ENCODE measurements around the gene ALKBH8.

ALKBH8 gene

GRCh38 chr11:107565219-107565937 is at the start of gene ALKBH8:
TSS of gene ALKBH8 (minus strand) at chr11:107565735. CDS start at chr11:107560893, 4,842 bp downstream.
- DNase-seq: peak; percentile 70
- in situ Hi-C loops (cut with HindIII; ENCODE audit: low pct_ligation_motif_present, low pct_unique_long_range_greater_than_20kb, low sequenced_read_pairs): no loop called here

- no peak for DNase-seq
- in situ Hi-C loops (cut with HindIII; ENCODE audit: low pct_ligation_motif_present, low pct_unique_long_range_greater_than_20kb, low sequenced_read_pairs): no loop called here
These were observed 46.9 kb upstream of the ALKBH8 start for GRCh38 chr11:107612445-107612844.

- DNase-seq: no peak
- in situ Hi-C loops (cut with HindIII; ENCODE audit: low pct_ligation_motif_present, low pct_unique_long_range_greater_than_20kb, low sequenced_read_pairs): no loop called here
These were observed 44.1 kb upstream of the ALKBH8 start for GRCh38 chr11:107609400-107610218.

- in situ Hi-C loops (cut with HindIII; ENCODE audit: low pct_ligation_motif_present, low pct_unique_long_range_greater_than_20kb, low sequenced_read_pairs): no loop called here
- DNase-seq: no peak
These were observed 43.3 kb upstream of the ALKBH8 start for GRCh38 chr11:107608809-107609208.

- in situ Hi-C loops (cut with HindIII; ENCODE audit: low pct_ligation_motif_present, low pct_unique_long_range_greater_than_20kb, low sequenced_read_pairs): no loop called here
- DNase-seq: peak; percentile 5
These were observed 40.6 kb upstream of the ALKBH8 start for GRCh38 chr11:107606141-107606540.

- in situ Hi-C loops (cut with HindIII; ENCODE audit: low pct_ligation_motif_present, low pct_unique_long_range_greater_than_20kb, low sequenced_read_pairs): no loop called here
- DNase-seq: no peak
These were observed 39.8 kb upstream of the ALKBH8 start for GRCh38 chr11:107605061-107606006.

GRCh38 chr11:107598225-107599139 is 32.9 kb upstream of the ALKBH8 start:
- in situ Hi-C loops (cut with HindIII; ENCODE audit: low pct_ligation_motif_present, low pct_unique_long_range_greater_than_20kb, low sequenced_read_pairs): no loop called here
- DNase-seq: peak; percentile 32

GRCh38 chr11:107594736-107595135 is 29.2 kb upstream of the ALKBH8 start:
- DNase-seq: no peak
- in situ Hi-C loops (cut with HindIII; ENCODE audit: low pct_ligation_motif_present, low pct_unique_long_range_greater_than_20kb, low sequenced_read_pairs): no loop called here

GRCh38 chr11:107593951-107594350 is 28.4 kb upstream of the ALKBH8 start:
- DNase-seq: no peak
- in situ Hi-C loops (cut with HindIII; ENCODE audit: low pct_ligation_motif_present, low pct_unique_long_range_greater_than_20kb, low sequenced_read_pairs): no loop called here

GRCh38 chr11:107592813-107593212 is 27.3 kb upstream of the ALKBH8 start:
- no peak for DNase-seq
- in situ Hi-C loops (cut with HindIII; ENCODE audit: low pct_ligation_motif_present, low pct_unique_long_range_greater_than_20kb, low sequenced_read_pairs): no loop called here

GRCh38 chr11:107592231-107592590 is 26.7 kb upstream of the ALKBH8 start:
- in situ Hi-C loops (cut with HindIII; ENCODE audit: low pct_ligation_motif_present, low pct_unique_long_range_greater_than_20kb, low sequenced_read_pairs): no loop called here
- DNase-seq: no peak

GRCh38 chr11:107591378-107592230 is 26.1 kb upstream of the ALKBH8 start:
- in situ Hi-C loops (cut with HindIII; ENCODE audit: low pct_ligation_motif_present, low pct_unique_long_range_greater_than_20kb, low sequenced_read_pairs): no loop called here
- no peak for DNase-seq

GRCh38 chr11:107590460-107591377 is 25.2 kb upstream of the ALKBH8 start, which contains the start of gene ELMOD1:
TSS of gene ELMOD1 (plus strand) at chr11:107591147. CDS start at chr11:107618190, 27,043 bp downstream.
- DNase-seq: peak; percentile 53
- in situ Hi-C loops (cut with HindIII; ENCODE audit: low pct_ligation_motif_present, low pct_unique_long_range_greater_than_20kb, low sequenced_read_pairs): no loop called here

- DNase-seq: no peak
- in situ Hi-C loops (cut with HindIII; ENCODE audit: low pct_ligation_motif_present, low pct_unique_long_range_greater_than_20kb, low sequenced_read_pairs): no loop called here
These were observed 21.9 kb upstream of the ALKBH8 start for GRCh38 chr11:107587306-107587979.

GRCh38 chr11:107583629-107584195 is 18.2 kb upstream of the ALKBH8 start:
- in situ Hi-C loops (cut with HindIII; ENCODE audit: low pct_ligation_motif_present, low pct_unique_long_range_greater_than_20kb, low sequenced_read_pairs): no loop called here
- no peak for DNase-seq

All from ACHN (cell line).